ENCODE data around the gene ATP5ME.
"Not testable (repeated sequence)": the region's sequence is repeated elsewhere in the genome, so short reads cannot be mapped to it uniquely, and the experiment has no call there.

The ATP5ME gene

DNA sequence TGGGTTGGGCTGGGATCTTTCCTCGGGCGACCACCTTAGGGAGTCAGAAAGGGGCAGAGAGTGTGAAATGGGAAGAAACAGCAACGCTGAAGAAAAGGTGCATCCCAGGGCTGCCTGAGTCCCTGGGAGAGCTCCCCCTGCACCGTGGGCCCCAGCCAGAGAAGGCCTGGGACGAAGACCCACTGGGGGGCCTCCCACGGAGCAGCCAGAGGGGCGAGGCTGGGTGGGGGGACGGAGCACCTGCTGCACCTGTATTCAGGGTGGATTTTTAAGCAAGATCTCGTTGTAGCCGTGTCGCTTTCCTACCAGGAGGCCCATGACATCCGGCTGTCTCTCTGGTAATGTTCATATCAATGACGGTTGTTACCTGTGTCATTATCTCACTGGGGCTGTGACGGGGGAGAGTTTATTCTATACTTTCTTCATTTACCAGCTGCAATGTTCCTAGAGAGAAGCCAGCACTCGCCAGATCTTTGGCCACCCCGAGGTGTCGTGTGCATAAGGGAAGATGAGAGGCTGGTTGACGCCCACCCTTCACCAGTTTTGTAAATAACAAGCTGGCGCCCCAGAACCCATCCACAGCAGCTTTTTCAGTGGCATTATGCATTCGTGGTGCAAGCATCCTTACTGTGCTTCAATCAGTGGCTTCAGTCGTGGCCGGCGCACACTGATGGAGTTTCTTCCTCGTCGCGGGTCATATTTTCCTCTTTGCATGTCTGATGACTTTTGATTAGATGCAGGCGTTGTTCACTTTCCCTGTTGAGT lies 25.9 kb upstream of the ATP5ME start:
- in situ Hi-C loops (cut with MboI; ENCODE audit: low pct_unique_long_range_greater_than_20kb, low sequenced_read_pairs, unreplicated experiment): no loop called here
- no peak for DNase-seq (ENCODE audit: low spot score)
- no peak for TF ChIP-seq CTCF (IDR thresholded peaks at IDR 0.05; ENCODE audit: extremely low read depth, insufficient read depth, missing control alignments)

GRCh38 chr4:694341-694940 lies 20.4 kb upstream of the ATP5ME start:
- in situ Hi-C loops (cut with MboI; ENCODE audit: low pct_unique_long_range_greater_than_20kb, low sequenced_read_pairs, unreplicated experiment); DNase-seq (ENCODE audit: low spot score): not testable (repeated sequence)

DNA sequence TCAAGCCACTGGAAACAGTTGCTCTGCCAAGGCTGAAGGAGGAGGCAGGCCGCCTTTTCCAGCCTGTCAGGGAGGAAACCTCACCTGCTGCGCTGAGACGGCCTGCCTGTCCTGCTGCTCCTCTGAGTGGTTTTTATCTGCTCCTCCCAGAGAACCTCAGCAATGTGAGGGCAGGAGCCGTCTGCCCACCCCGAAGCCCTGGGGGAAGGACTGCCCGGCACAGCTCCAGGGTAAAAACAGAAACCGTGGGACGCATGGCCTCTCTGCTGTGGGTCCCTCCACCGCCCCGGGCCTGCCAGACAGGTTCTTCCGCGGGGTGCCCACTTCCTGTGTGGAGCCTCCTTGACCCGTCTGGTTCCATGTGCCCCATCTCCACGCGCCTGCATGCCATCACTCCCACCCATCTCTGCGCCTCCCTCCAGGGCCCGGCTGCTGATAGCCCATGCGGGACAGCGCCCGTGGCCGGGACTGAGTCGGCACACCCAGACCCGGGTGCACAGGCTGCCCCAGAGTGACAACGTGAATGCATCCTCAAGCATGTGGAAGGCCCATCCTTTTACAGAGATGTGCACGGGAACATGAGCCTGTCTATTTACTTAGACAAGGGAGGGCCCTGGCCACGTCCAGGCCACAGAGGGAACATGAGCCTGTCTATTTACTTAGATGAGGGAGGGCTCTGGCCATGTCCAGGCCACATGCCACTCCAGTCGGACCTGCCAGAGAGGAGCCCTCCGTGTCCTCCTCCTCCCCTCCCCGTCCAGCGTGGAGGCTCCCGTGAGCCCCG lies 18.9 kb upstream of the ATP5ME start:
- no peak for DNase-seq (ENCODE audit: low spot score)
- in situ Hi-C loops (cut with MboI; ENCODE audit: low pct_unique_long_range_greater_than_20kb, low sequenced_read_pairs, unreplicated experiment): no loop called here
- TF ChIP-seq CTCF (IDR thresholded peaks at IDR 0.05; ENCODE audit: extremely low read depth, insufficient read depth, missing control alignments): no peak

- in situ Hi-C loops (cut with MboI; ENCODE audit: low pct_unique_long_range_greater_than_20kb, low sequenced_read_pairs, unreplicated experiment): no loop called here
- no peak for TF ChIP-seq CTCF (IDR thresholded peaks at IDR 0.05; ENCODE audit: extremely low read depth, insufficient read depth, missing control alignments)
- no peak for DNase-seq (ENCODE audit: low spot score)
Measured at GRCh38 chr4:689723-690122, 15.6 kb upstream of the ATP5ME start.

GRCh38 chr4:688854-689681 lies 15.0 kb upstream of the ATP5ME start, which contains the start of gene SLC49A3:
SLC49A3 (minus strand) TSS chr4:689151; CDS start chr4:689127, 24 bp downstream.
- no peak for DNase-seq (ENCODE audit: low spot score)
- in situ Hi-C loops (cut with MboI; ENCODE audit: low pct_unique_long_range_greater_than_20kb, low sequenced_read_pairs, unreplicated experiment): no loop called here
- no peak for TF ChIP-seq CTCF (IDR thresholded peaks at IDR 0.05; ENCODE audit: extremely low read depth, insufficient read depth, missing control alignments)

DNA sequence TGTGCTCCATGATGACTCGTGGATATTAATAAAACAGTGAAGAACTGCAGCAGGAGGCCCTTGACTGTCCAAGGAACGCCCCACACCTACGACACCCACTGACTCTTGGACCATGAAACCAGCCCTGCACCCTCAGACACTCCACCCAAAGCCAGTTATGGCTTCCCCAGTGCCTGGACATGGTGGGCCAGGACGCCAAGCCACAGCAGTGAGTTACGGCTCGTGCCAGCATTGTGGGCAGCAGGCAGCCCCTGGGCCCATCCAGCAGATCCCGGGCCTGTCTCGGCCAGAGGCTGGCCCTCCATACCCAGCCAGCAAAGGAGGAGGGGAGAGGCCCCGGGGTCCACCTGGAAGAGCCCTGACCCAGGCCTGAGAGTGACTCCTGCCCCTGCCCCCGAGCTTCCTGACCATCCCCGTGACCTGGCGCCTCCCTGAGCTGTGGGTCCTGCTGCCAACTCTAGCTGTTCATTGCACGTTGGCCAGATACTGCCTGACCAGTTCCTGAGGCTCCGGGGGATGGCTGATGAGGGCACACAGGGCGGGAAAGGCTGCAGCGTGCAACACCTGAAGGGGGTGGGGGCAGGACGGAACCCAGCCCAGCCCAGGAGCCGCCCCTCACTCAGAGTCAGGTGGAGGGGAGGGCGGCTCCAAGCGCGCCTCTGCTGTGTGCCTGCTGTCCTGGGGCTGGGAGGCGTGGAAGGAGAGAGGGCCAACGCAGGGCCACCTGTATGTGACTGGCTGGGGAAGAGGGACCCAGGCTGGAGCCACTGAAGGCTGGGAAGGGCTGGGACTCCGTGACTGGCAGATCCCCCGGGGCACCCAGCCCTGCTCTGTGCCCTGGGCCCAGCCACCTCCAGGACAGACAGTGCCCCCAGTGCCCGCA lies 14.1 kb upstream of the ATP5ME start:
- no peak for DNase-seq (ENCODE audit: low spot score)
- in situ Hi-C loops (cut with MboI; ENCODE audit: low pct_unique_long_range_greater_than_20kb, low sequenced_read_pairs, unreplicated experiment): no loop called here
- no peak for TF ChIP-seq CTCF (IDR thresholded peaks at IDR 0.05; ENCODE audit: extremely low read depth, insufficient read depth, missing control alignments)

Measured in GM13977 (cell line).